Right lobe of liver (tissue), 6 donors: Measurements from ENCODE around the gene MAGEB2. TPM values are rescaled to one million over a fixed set of nuclear protein-coding genes. Genes with fewer than 3 reads are reported as not detected.

Experiments
- ATAC-seq, 4 donors: fragments of 200-7000 bp; cut with Tn5 transposase; one replicate each; pipeline ENCODE4 v1.9.1; 2020; ENCODE audit warnings: mild to moderate bottlenecking in 4 of 4, moderate library complexity in 4 of 4
- DNase-seq, 3 donors: peaks; one replicate each; pipeline ENCODE4 v3.0.0-alpha.2; 2020
- H3K27ac ChIP-seq, 3 donors: fragments of 200-600 bp; one replicate each; pipeline ENCODE4 v1.8.0; 2022
- H3K27me3 ChIP-seq, 2 donors: fragments of 200-600 bp; one replicate each; pipeline ENCODE4 v1.8.0; 2022
- H3K36me3 ChIP-seq, 4 donors: fragments of 200-600 bp; sonication (generic) in 1 of 4; one replicate each; pipeline versions ENCODE4 v1.5.1 to v1.8.0; 2017 to 2022; ENCODE audit warnings: control low read depth in 1 of 4
- H3K4me1 ChIP-seq, 4 donors: fragments of 200-600 bp; sonication (generic) in 1 of 4; one replicate each; pipeline versions ENCODE4 v1.5.1 to v1.8.0; 2017 to 2022; ENCODE audit warnings: control low read depth in 1 of 4
- H3K4me3 ChIP-seq, 3 donors: fragments of 200-600 bp; one replicate each; pipeline ENCODE4 v1.8.0; 2022
- H3K9me3 ChIP-seq, 4 donors: fragments of 200-600 bp; sonication (generic) in 1 of 4; one replicate each; pipeline versions ENCODE4 v1.5.1 to v1.8.0; 2017 to 2022; ENCODE audit warnings: control low read depth in 1 of 4
- POLR2A ChIP-seq: fragments of 450-650 bp; IDR thresholded peaks from one replicate; pipeline ENCODE4 v1.6.1; 2017; ENCODE audit warnings: antibody characterized with exemption, mild to moderate bottlenecking
- WGBS: methylation state at CpG from one replicate; pipeline ENCODE4 v1.1.6; 2018; ENCODE audit warnings: low coverage, low lambda C conversion rate; ENCODE audit not compliant: insufficient coverage; ENCODE audit errors: missing lambda C conversion rate; 5-methylcytosine and 5-hydroxymethylcytosine counted together
- intact Hi-C, 2 donors: fragments of 100-400 bp; cut with DNase I; formaldehyde crosslinking; loops; one replicate each; pipeline versions ENCODE4 v1.11.2 to v1.14.1; 2022
- total RNA-seq, 6 experiments: library from RNA; depleted of rRNA in 2 of 6; stranded (reverse); fragments of >200 nt in 2 of 6; fragmentation: NEBNext Ultra II Directional in 3 of 6; extraction: Animal tissue kit (Norgen Biotek cat#: 25700) in 3 of 6; gene quantifications; one replicate each; pipeline versions ENCODE4 v1.1.0 to v1.2.4, GENCODE V29; 2016 to 2023
- TF ChIP-seq, protein P1 (sequence below), 4 donors: fragments of 200-600 bp in 3 of 4; fragments of 450-650 bp in 1 of 4; IDR thresholded peaks; one replicate each; pipeline versions ENCODE4 v1.5.1 to v1.8.0; 2016 to 2022; ENCODE audit warnings: antibody characterized with exemption in 4 of 4, mild to moderate bottlenecking in 2 of 4
- donor health status: DM: no; HTN: yes; CAD: no.
- donor health status: DM: no; HTN: no; CAD: no.
- donor health status: DM: no; HTN: no; CAD: no.
- donor health status: DM: no; HTN: yes; CAD: no.
- donor health status: DM: no; HTN: yes; CAD: no.

The MAGEB2 gene
- total RNA-seq, 6 experiments from 2014 or later, result not detected

DNA sequence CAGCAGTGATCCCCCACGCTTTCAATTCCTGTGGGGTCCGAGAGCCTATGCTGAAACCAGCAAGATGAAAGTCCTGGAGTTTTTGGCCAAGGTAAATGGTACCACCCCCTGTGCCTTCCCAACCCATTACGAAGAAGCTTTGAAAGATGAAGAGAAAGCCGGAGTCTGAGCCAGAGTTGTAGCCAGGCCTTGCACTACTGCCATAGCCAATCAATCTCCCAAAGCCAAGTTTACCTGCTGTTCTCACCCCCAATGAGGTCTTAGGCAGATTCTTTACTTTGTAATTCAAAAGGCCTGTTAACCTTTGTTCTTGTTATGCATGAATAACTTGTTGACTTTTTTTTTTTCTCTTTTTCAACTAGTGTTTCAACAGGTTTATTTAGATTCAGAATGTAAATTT lies 4.0 kb downstream of the MAGEB2 start:
- no peak overlapping the region for H3K27ac ChIP-seq
- H3K9me3 ChIP-seq, result no peaks in the 10 kb centered on the region
- intact Hi-C loops, result no loop called here
- H3K36me3 ChIP-seq, result no peaks in the 10 kb centered on the region
- no peaks in the 10 kb centered on the region for H3K4me1 ChIP-seq
- TF ChIP-seq POLR2A, result no peak
- TF ChIP-seq, protein P1, sequence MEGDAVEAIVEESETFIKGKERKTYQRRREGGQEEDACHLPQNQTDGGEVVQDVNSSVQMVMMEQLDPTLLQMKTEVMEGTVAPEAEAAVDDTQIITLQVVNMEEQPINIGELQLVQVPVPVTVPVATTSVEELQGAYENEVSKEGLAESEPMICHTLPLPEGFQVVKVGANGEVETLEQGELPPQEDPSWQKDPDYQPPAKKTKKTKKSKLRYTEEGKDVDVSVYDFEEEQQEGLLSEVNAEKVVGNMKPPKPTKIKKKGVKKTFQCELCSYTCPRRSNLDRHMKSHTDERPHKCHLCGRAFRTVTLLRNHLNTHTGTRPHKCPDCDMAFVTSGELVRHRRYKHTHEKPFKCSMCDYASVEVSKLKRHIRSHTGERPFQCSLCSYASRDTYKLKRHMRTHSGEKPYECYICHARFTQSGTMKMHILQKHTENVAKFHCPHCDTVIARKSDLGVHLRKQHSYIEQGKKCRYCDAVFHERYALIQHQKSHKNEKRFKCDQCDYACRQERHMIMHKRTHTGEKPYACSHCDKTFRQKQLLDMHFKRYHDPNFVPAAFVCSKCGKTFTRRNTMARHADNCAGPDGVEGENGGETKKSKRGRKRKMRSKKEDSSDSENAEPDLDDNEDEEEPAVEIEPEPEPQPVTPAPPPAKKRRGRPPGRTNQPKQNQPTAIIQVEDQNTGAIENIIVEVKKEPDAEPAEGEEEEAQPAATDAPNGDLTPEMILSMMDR (IDR thresholded peaks at IDR 0.05), result no peak
- no peak for ATAC-seq
- 50% methylated on average over 2 of the region's 4 CpGs for WGBS
- H3K27me3 ChIP-seq, result no peaks in the 10 kb centered on the region
- no peak overlapping the region for H3K4me3 ChIP-seq
- DNase-seq, result no peak

DNA sequence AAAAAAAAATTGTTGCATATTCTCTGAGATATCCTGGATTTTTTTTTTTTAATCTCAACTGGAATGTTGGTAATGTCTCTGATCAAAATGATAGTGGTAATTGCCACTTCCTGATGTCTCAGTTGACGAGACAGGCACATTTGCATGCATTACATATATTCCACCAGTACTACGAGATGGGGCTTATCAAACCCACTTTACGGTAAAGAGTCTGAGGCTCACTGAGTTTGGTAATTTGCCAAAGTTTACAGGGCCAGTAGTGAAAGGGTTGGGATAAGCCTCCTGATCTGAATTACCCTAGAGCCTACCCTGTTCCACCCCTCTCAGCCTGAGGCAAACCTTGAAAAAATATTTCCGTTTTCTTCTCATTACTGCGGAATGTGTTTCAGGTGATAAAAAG lies 5.3 kb downstream of the MAGEB2 start:
- Histone ChIP-seq H3K9me3 (no peaks in the 10 kb centered on the region), H3K4me3 (no peak overlapping the region), H3K27ac (no peak overlapping the region)

DNA sequence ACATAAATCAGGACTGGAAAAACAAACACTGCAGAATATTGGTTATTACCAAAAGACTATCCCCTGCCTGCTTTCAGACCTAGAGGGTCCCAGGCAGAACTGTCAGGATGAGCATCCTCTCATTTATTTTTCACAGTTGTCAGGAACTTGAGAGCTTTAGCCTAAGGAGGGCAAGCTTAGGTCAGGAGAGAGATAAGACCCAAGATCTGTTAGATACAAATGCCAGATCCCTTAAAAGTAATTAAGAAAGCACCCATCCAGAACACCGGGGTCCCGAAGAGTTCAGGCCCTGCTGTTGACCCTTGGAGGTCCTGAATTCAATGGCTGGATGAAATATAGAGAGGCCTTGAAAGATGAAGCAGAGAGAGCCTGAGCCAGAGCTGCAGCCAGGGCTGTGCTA lies 9.2 kb downstream of the MAGEB2 start:
- intact Hi-C loops, result no loop called here
- Histone ChIP-seq H3K4me1 (no peaks in the 10 kb centered on the region), H3K9me3 (no peaks in the 10 kb centered on the region), H3K4me3 (no peak overlapping the region), H3K36me3 (no peaks in the 10 kb centered on the region), H3K27me3 (no peaks in the 10 kb centered on the region), H3K27ac (no peak overlapping the region)
- no CpG with 5 or more reads among the region's 2 CpGs for WGBS
- TF ChIP-seq POLR2A, result no peak
- TF ChIP-seq, protein P1 (IDR thresholded peaks at IDR 0.05), result no peak
- DNase-seq (no peak), ATAC-seq (no peak)

More for the DNA sequence above, 5.3 kb downstream of the MAGEB2 start:
- Histone ChIP-seq H3K4me1 (no peaks in the 10 kb centered on the region), H3K36me3 (no peaks in the 10 kb centered on the region), H3K27me3 (no peaks in the 10 kb centered on the region)
- WGBS, result 74% methylated on average over 5 of the region's 5 CpGs
- intact Hi-C loops, result no loop called here
- ATAC-seq, result no peak
- TF ChIP-seq, protein P1 (IDR thresholded peaks at IDR 0.05), result no peak
- no peak for TF ChIP-seq POLR2A
- no peak for DNase-seq

DNA sequence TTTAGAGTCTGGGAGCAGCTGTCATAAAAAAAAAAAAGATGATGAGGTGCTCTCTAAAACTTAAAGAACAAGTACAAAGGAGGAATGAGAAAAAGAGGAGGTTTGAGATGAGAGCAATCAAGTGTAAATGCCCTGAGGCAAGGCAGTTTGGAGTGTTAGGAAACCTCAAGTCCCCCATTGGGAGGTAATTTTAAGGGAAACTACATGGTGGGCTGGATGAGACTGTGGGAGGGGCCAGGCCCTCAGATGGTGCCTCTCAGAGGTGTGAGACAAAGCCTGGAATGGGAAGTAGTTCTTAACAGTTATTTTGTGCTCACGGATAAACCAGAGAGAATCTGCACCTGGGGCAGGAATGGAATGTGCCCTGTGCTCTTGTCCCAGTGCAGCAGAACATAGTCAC lies 13.2 kb downstream of the MAGEB2 start:
- ATAC-seq (no peak), DNase-seq (no peak)
- no peak overlapping the region for H3K27ac ChIP-seq
- H3K4me1 ChIP-seq, result no peaks in the 10 kb centered on the region
- H3K4me3 ChIP-seq, result no peak overlapping the region
- H3K36me3 ChIP-seq, result no peaks in the 10 kb centered on the region
- intact Hi-C loops, result no loop called here
- TF ChIP-seq, protein P1 (IDR thresholded peaks at IDR 0.05), result no peak
- TF ChIP-seq POLR2A, result no peak
- 20% methylated on average over 1 of the region's 1 CpG for WGBS
- H3K27me3 ChIP-seq, result no peaks in the 10 kb centered on the region
- H3K9me3 ChIP-seq, result no peaks in the 10 kb centered on the region

DNA sequence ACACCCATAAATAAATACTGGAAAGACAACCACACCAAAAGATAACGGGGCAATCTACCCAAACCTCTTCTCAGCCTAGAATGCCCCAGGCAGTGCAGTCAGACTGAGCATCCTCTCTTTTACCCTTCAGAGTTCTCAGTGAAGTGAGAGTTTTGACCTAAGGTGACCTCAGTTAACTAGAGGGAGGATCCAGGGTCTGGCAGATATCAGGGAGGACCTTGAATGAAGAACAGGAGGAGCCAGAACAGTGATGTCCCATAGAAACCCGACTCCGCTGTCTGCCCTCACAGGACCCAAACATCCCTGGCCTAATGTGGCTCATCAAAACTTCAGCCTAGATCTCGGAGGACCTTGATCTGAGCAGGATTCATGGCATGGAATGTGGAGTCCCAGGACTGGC lies 15.0 kb downstream of the MAGEB2 start, which contains the start of gene MAGEB3:
Gene MAGEB3, plus strand, starts transcription at position 263 of the 400 bp plus-strand sequence. CDS start 5,268 bp downstream, outside the sequence.
- Histone ChIP-seq H3K27ac (no peak within 1 kb of the TSS), H3K36me3 (no peaks in the 10 kb centered on the region), H3K4me3 (no peak within 1 kb of the TSS), H3K9me3 (no peaks in the 10 kb centered on the region), H3K27me3 (no peaks in the 10 kb centered on the region), H3K4me1 (no peaks in the 10 kb centered on the region)
- TF ChIP-seq POLR2A, result no peak
- TF ChIP-seq, protein P1 (IDR thresholded peaks at IDR 0.05), result no peak
- DNase-seq (no peak), ATAC-seq (no peak)
- WGBS, result 61% methylated on average over 4 of the region's 4 CpGs
- intact Hi-C loops, result no loop called here
